CD4-positive, CD25-positive, alpha-beta regulatory T cell (primary cell): ENCODE data around the gene C11orf42. TPM values are rescaled to one million over a fixed set of nuclear protein-coding genes. Genes with fewer than 3 reads are reported as not detected.
A peak's percentile ranks its signal among the peaks of the same experiment; 100 is the strongest.

ENCODE experiments used
- ATAC-seq, 2 donors: fragments of 150-1000 bp; cut with Tn5 transposase; one replicate each; pipeline ENCODE4 v1.10.0; 2021; ENCODE audit warnings: low read depth in 2 of 2, moderate number of reproducible peaks in 2 of 2, moderate library complexity in 1 of 2
- DNase-seq, 3 donors: peaks; one replicate each; pipeline versions ENCODE4 v3.0.0 to v3.0.0-alpha.2; 2012 to 2022; ENCODE audit warnings: mixed read lengths in 1 of 3
- H3K27ac ChIP-seq: one replicate; pipeline ENCODE4 v1.7.0; 2013; ENCODE audit warnings: mild to moderate bottlenecking, low read length; ENCODE audit not compliant: insufficient read depth, poor library complexity, severe bottlenecking
- H3K27me3 ChIP-seq: one replicate; pipeline ENCODE4 v1.7.0; 2013; ENCODE audit warnings: low read length; ENCODE audit not compliant: control insufficient read depth, insufficient read depth
- H3K36me3 ChIP-seq: one replicate; pipeline ENCODE4 v1.7.0; 2013; ENCODE audit warnings: mild to moderate bottlenecking, low read length, moderate library complexity; ENCODE audit not compliant: control insufficient read depth, insufficient read depth
- H3K4me1 ChIP-seq: 2 replicates; pipeline ENCODE4 v1.7.0; 2013; ENCODE audit warnings: mild to moderate bottlenecking, low read length; ENCODE audit not compliant: insufficient read depth, control insufficient read depth, poor library complexity, severe bottlenecking
- H3K4me3 ChIP-seq: one replicate; pipeline ENCODE4 v1.7.0; 2013; ENCODE audit warnings: low read depth, mild to moderate bottlenecking, low read length, moderate library complexity
- H3K9me3 ChIP-seq, 2 experiments: 1 replicate in 1 of 2; 2 replicates in 1 of 2; pipeline ENCODE4 v1.7.0; 2013; ENCODE audit warnings: low read length in 2 of 2, mild to moderate bottlenecking in 1 of 2, moderate library complexity in 1 of 2; ENCODE audit not compliant: control insufficient read depth in 2 of 2
- H3K27ac Mint-ChIP-seq, 3 donors: one replicate each; pipeline ENCODE4 v1.8.0; 2020 to 2022; ENCODE audit warnings: mild to moderate bottlenecking in 3 of 3, mixed read lengths in 3 of 3, moderate library complexity in 2 of 3
- H3K27me3 Mint-ChIP-seq: one replicate; pipeline ENCODE4 v1.8.0; 2022; ENCODE audit warnings: mild to moderate bottlenecking, mixed read lengths
- H3K36me3 Mint-ChIP-seq: one replicate; pipeline ENCODE4 v1.8.0; 2020; ENCODE audit warnings: mixed read lengths
- H3K4me1 Mint-ChIP-seq, 4 donors: one replicate each; pipeline ENCODE4 v1.8.0; 2020 to 2022; ENCODE audit warnings: mixed read lengths in 4 of 4, mild to moderate bottlenecking in 1 of 4
- H3K4me3 Mint-ChIP-seq, 4 donors: one replicate each; pipeline ENCODE4 v1.8.0; 2020 to 2022; ENCODE audit warnings: mild to moderate bottlenecking in 4 of 4, mixed read lengths in 4 of 4, moderate library complexity in 3 of 4
- H3K9me3 Mint-ChIP-seq, 7 donors: one replicate each; pipeline ENCODE4 v1.8.0; 2020 to 2022; ENCODE audit warnings: mixed read lengths in 7 of 7, mild to moderate bottlenecking in 3 of 7, moderate library complexity in 2 of 7
- polyA plus RNA-seq, 4 donors: library from polyadenylated mRNA; unstranded; fragments of 300-500 nt; fragmentation: Illumina TruSeq; gene quantifications; one replicate each; pipeline ENCODE4 v1.2.3, GENCODE V29; 2021
- total RNA-seq: library from RNA; stranded (reverse); gene quantifications from one replicate; pipeline ENCODE4 v1.2.3, GENCODE V29; 2022

The C11orf42 gene
- not detected for total RNA-seq
- not detected for polyA plus RNA-seq

GRCh38 chr11:6205366-6205765, at the start of gene C11orf42:
C11orf42 (plus strand) TSS chr11:6205557; CDS start chr11:6205616, 59 bp downstream.
- Histone ChIP-seq H3K4me3 (no peak within 1 kb of the TSS), H3K27me3 (no peaks in the 10 kb centered on the region), H3K27ac (no peak within 1 kb of the TSS), H3K4me1 (peaks cover 9% of the 10 kb centered on the region), H3K9me3 (no peaks in the 10 kb centered on the region), H3K36me3 (peaks cover 12% of the 10 kb centered on the region)
- DNase-seq = no peak
- peaks cover 15% of the 10 kb centered on the region for H3K36me3 Mint-ChIP-seq
- ATAC-seq = no peak
- no peaks in the 10 kb centered on the region for H3K27me3 Mint-ChIP-seq
- H3K4me1 Mint-ChIP-seq = peaks cover 11 to 16% (median 12%) of the 10 kb centered on the region in 4 donors
- no peak within 1 kb of the TSS for H3K4me3 Mint-ChIP-seq
- H3K9me3 Mint-ChIP-seq = peaks cover 0 to 2% (median 0%) of the 10 kb centered on the region in 7 donors
- peak within 1 kb of the TSS in 1 of 3 donors; percentile 44 for H3K27ac Mint-ChIP-seq

GRCh38 chr11:6156628-6157359, 48.6 kb upstream of the C11orf42 start:
- DNase-seq (no peak), ATAC-seq (no peak)
- Histone ChIP-seq H3K4me3 (no peak overlapping the region), H3K27ac (no peak overlapping the region), H3K4me1 (no peaks in the 10 kb centered on the region), H3K9me3 (no peaks in the 10 kb centered on the region), H3K36me3 (no peaks in the 10 kb centered on the region), H3K27me3 (peaks cover 3% of the 10 kb centered on the region)
- no peak overlapping the region for H3K27ac Mint-ChIP-seq
- H3K27me3 Mint-ChIP-seq = peaks cover 8% of the 10 kb centered on the region
- H3K4me1 Mint-ChIP-seq = no peaks in the 10 kb centered on the region
- no peaks in the 10 kb centered on the region for H3K36me3 Mint-ChIP-seq
- peaks cover 0 to 6% (median 0%) of the 10 kb centered on the region in 7 donors for H3K9me3 Mint-ChIP-seq
- H3K4me3 Mint-ChIP-seq = no peak overlapping the region

GRCh38 chr11:6170226-6170625, 35.1 kb upstream of the C11orf42 start, which contains the start of gene OR52B2:
OR52B2 (minus strand) TSS chr11:6170326; CDS start chr11:6170326, 0 bp downstream.
- H3K27ac Mint-ChIP-seq = no peak within 1 kb of the TSS
- H3K4me1 Mint-ChIP-seq = no peaks in the 10 kb centered on the region
- Histone ChIP-seq H3K4me1 (no peaks in the 10 kb centered on the region), H3K36me3 (no peaks in the 10 kb centered on the region), H3K27ac (no peak within 1 kb of the TSS), H3K9me3 (peaks cover 1% of the 10 kb centered on the region in 2 experiments), H3K4me3 (no peak within 1 kb of the TSS), H3K27me3 (peaks cover 6% of the 10 kb centered on the region)
- peaks cover 8% of the 10 kb centered on the region for H3K27me3 Mint-ChIP-seq
- H3K36me3 Mint-ChIP-seq = peaks cover 7% of the 10 kb centered on the region
- H3K9me3 Mint-ChIP-seq = peaks cover 0 to 4% (median 2%) of the 10 kb centered on the region in 7 donors
- ATAC-seq (no peak), DNase-seq (no peak)
- H3K4me3 Mint-ChIP-seq = no peak within 1 kb of the TSS

- H3K27ac ChIP-seq = no peak overlapping the region
- peaks cover 0 to 8% (median 1%) of the 10 kb centered on the region in 7 donors for H3K9me3 Mint-ChIP-seq
- no peak overlapping the region for H3K4me3 Mint-ChIP-seq
- H3K36me3 ChIP-seq = no peaks in the 10 kb centered on the region
- ATAC-seq (no peak), DNase-seq (no peak)
- H3K27me3 Mint-ChIP-seq = peaks cover 8% of the 10 kb centered on the region
- H3K36me3 Mint-ChIP-seq = no peaks in the 10 kb centered on the region
- peaks cover 0 to 2% of the 10 kb centered on the region in 2 experiments for H3K9me3 ChIP-seq
- H3K4me3 ChIP-seq = no peak overlapping the region
- H3K27ac Mint-ChIP-seq = no peak overlapping the region
- peaks cover 5 to 14% (median 8%) of the 10 kb centered on the region in 4 donors for H3K4me1 Mint-ChIP-seq
- peaks cover 7% of the 10 kb centered on the region for H3K27me3 ChIP-seq
- no peaks in the 10 kb centered on the region for H3K4me1 ChIP-seq
These were observed 29.9 kb upstream of the C11orf42 start for GRCh38 chr11:6175440-6175839.

GRCh38 chr11:6191742-6192141, 13.6 kb upstream of the C11orf42 start:
- Histone ChIP-seq H3K27ac (no peak overlapping the region), H3K36me3 (no peaks in the 10 kb centered on the region), H3K9me3 (no peaks in the 10 kb centered on the region), H3K4me1 (no peaks in the 10 kb centered on the region), H3K27me3 (peaks cover 1% of the 10 kb centered on the region), H3K4me3 (no peak overlapping the region)
- no peaks in the 10 kb centered on the region for H3K36me3 Mint-ChIP-seq
- peaks cover 10% of the 10 kb centered on the region for H3K27me3 Mint-ChIP-seq
- no peaks in the 10 kb centered on the region for H3K4me1 Mint-ChIP-seq
- ATAC-seq (no peak), DNase-seq (no peak)
- H3K27ac Mint-ChIP-seq = no peak overlapping the region
- H3K9me3 Mint-ChIP-seq = peaks cover 0 to 2% (median 0%) of the 10 kb centered on the region in 7 donors
- H3K4me3 Mint-ChIP-seq = no peak overlapping the region

GRCh38 chr11:6194065-6194581, 11.2 kb upstream of the C11orf42 start:
- Histone ChIP-seq H3K4me1 (no peaks in the 10 kb centered on the region), H3K27ac (no peak overlapping the region), H3K36me3 (no peaks in the 10 kb centered on the region), H3K27me3 (peaks cover 1% of the 10 kb centered on the region), H3K9me3 (no peaks in the 10 kb centered on the region), H3K4me3 (no peak overlapping the region)
- H3K4me1 Mint-ChIP-seq = no peaks in the 10 kb centered on the region
- H3K9me3 Mint-ChIP-seq = peaks cover 0 to 2% (median 0%) of the 10 kb centered on the region in 7 donors
- H3K4me3 Mint-ChIP-seq = no peak overlapping the region
- H3K36me3 Mint-ChIP-seq = no peaks in the 10 kb centered on the region
- DNase-seq = no peak
- no peak for ATAC-seq
- H3K27ac Mint-ChIP-seq = no peak overlapping the region
- H3K27me3 Mint-ChIP-seq = peaks cover 10% of the 10 kb centered on the region

GRCh38 chr11:6196396-6196795, 9.0 kb upstream of the C11orf42 start:
- H3K27ac ChIP-seq = no peak overlapping the region
- H3K27me3 ChIP-seq = peaks cover 1% of the 10 kb centered on the region
- Mint-ChIP-seq H3K4me1 (no peaks in the 10 kb centered on the region), H3K27me3 (peaks cover 10% of the 10 kb centered on the region), H3K4me3 (no peak overlapping the region), H3K9me3 (no peaks in the 10 kb centered on the region), H3K27ac (no peak overlapping the region), H3K36me3 (peaks cover 4% of the 10 kb centered on the region)
- no peak overlapping the region for H3K4me3 ChIP-seq
- H3K9me3 ChIP-seq = no peaks in the 10 kb centered on the region
- no peaks in the 10 kb centered on the region for H3K36me3 ChIP-seq
- DNase-seq = peak in 1 of 3 donors; percentile 8
- no peak for ATAC-seq
- H3K4me1 ChIP-seq = no peaks in the 10 kb centered on the region
